ENCODE data around the gene ARHGAP8.
"Not testable (repeated sequence)": the region's sequence is repeated elsewhere in the genome, so short reads cannot be mapped to it uniquely, and the experiment has no call there.

Gene ARHGAP8

DNA sequence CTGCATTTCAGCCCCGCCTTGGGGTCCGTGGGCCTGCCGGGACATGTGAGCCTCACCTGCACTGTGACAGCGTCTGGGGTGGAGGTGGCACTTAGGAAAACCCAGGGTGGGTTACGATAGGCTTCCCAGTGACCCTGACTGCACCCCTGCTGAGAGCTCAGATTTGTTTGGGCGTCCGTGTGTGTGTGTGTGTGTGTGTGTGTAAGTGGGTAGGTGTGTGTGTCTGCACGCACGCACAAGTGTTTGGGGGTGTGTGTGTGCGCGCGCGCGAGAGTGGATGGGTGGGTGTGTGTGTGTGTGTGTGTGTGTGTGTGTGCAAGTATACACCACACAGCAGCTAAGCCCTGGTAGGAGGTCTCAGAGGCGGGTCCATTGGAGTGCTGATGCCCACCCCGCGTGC, 12.1 kb upstream of the ARHGAP8 start:
- no peak for DNase-seq (ENCODE audit: low spot score)
- H3K4me3 ChIP-seq: no peak overlapping the region
- no peak overlapping the region for H3K27ac ChIP-seq
- TF ChIP-seq, protein P1, sequence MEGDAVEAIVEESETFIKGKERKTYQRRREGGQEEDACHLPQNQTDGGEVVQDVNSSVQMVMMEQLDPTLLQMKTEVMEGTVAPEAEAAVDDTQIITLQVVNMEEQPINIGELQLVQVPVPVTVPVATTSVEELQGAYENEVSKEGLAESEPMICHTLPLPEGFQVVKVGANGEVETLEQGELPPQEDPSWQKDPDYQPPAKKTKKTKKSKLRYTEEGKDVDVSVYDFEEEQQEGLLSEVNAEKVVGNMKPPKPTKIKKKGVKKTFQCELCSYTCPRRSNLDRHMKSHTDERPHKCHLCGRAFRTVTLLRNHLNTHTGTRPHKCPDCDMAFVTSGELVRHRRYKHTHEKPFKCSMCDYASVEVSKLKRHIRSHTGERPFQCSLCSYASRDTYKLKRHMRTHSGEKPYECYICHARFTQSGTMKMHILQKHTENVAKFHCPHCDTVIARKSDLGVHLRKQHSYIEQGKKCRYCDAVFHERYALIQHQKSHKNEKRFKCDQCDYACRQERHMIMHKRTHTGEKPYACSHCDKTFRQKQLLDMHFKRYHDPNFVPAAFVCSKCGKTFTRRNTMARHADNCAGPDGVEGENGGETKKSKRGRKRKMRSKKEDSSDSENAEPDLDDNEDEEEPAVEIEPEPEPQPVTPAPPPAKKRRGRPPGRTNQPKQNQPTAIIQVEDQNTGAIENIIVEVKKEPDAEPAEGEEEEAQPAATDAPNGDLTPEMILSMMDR (IDR thresholded peaks at IDR 0.05): no peak

DNA sequence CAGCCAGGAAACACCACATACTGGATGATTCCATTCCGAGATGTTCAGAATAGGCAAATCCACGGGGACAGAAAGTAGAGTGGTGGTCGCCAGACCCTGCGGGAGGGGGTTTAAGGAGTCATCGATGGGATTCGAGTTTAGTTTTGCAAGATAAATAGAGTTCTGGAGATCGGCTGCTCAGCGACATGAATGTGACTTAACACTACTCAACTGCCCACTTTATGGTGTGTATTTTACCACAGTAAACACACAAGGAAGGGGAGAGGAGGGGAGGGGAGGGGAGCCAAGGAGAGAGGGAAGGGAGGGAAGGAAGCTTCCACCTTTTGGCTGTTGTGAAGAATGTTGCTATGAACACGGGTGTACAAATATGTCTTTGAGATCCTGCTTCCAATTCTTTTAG, 10.4 kb upstream of the ARHGAP8 start:
- TF ChIP-seq, protein P1 (IDR thresholded peaks at IDR 0.05): no peak
- no peak for DNase-seq (ENCODE audit: low spot score)

DNA sequence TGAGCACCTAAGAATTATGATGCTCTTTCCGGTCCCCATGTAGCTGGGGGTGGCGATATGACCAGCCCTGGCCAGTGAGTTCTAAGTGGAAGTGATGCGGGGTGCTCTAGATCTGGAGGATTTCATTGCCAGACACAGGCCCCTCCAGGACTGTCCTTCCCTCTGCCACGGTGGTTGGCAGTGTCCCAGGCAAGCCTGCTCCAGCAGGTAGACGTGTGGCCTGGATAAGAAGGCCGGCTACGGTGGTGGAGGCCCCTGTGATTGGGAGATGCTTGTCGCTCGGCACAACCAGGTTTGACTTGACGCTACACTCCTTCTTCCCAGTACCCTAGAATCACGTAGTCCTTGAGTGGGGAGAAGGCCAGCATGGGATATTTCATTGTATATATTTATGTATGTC, 9.1 kb upstream of the ARHGAP8 start:
- TF ChIP-seq, protein P1 (IDR thresholded peaks at IDR 0.05): no peak
- Histone ChIP-seq H3K27ac (no peak overlapping the region), H3K4me3 (no peak overlapping the region)
- DNase-seq (ENCODE audit: low spot score): no peak

More for the DNA sequence above, 10.4 kb upstream of the ARHGAP8 start:
- no peak overlapping the region for H3K4me3 ChIP-seq
- no peak overlapping the region for H3K27ac ChIP-seq

- TF ChIP-seq, protein P1 (IDR thresholded peaks at IDR 0.05): no peak
- Histone ChIP-seq H3K4me3 (no peak overlapping the region), H3K27ac (no peak overlapping the region)
- no peak for DNase-seq (ENCODE audit: low spot score)
Observed at GRCh38 chr22:44743804-44744211, 8.6 kb upstream of the ARHGAP8 start.

DNA sequence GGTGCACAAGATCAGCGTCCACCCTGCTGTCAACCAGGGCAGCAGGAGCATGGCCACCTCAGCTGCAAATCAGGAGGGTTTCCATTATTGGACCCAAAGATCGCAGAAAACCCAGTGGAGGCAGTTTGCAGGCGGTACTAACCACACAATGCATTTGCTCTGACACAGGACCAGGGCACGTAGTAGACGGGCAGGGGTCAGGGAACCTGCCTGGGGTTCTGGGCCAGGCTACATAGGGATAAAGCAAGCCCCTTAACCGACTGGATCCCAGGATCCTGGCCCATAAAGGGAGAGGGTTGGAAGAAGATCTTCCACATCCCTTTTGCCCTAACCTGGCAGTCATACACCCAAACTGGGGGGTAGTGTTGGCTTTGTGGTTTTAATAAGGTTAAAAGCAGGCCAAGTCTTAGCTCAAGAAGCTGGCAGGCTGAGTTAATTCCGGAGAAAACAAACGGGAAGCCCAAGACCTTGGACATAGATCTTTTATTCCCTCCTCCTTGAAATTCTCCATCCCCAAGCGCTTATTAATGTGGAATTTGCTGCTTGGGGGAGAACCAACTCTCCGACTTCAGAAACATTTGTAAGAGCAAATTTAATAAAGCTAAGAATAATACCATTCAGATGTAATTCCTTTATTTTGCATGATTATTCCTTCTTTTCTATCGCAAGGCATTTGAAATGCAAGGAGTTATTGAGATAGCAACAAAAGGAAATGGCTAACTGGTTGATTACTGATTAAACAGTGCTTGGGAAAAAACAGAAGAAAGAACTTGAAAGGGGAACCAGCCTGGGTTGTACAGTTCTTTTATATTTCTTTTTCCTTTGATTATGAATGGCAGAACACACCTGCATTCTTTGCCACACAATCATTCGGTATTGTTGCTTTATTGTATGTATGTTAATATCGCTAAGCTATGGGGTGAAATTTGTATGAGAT, 6.3 kb upstream of the ARHGAP8 start:
- no peak for DNase-seq (ENCODE audit: low spot score)
- Histone ChIP-seq H3K4me3 (no peak overlapping the region), H3K27ac (no peak overlapping the region)
- TF ChIP-seq, protein P1 (IDR thresholded peaks at IDR 0.05): no peak

- H3K27ac ChIP-seq; DNase-seq (ENCODE audit: low spot score); H3K4me3 ChIP-seq: not testable (repeated sequence)
Observed at GRCh38 chr22:44747784-44748127, 4.6 kb upstream of the ARHGAP8 start.

- TF ChIP-seq, protein P1 (IDR thresholded peaks at IDR 0.05): no peak
- Histone ChIP-seq H3K4me3 (no peak overlapping the region), H3K27ac (no peak overlapping the region)
- DNase-seq (ENCODE audit: low spot score): no peak
Observed at GRCh38 chr22:44748524-44748923, 3.9 kb upstream of the ARHGAP8 start.

Data from coronary artery (tissue), 2 donors.